Measurements from ENCODE around the gene FBXL19. TPM values are rescaled to one million over a fixed set of nuclear protein-coding genes. Genes with fewer than 3 reads are reported as not detected.
A peak's percentile ranks its signal among the peaks of the same experiment; 100 is the strongest.

Gene FBXL19
- total and polyA plus RNA-seq, 2 of the 13 experiments (the other 11 are each of a cell fraction or from before 2014, with no cell fraction given), result 6.0 to 13.7 TPM

DNA sequence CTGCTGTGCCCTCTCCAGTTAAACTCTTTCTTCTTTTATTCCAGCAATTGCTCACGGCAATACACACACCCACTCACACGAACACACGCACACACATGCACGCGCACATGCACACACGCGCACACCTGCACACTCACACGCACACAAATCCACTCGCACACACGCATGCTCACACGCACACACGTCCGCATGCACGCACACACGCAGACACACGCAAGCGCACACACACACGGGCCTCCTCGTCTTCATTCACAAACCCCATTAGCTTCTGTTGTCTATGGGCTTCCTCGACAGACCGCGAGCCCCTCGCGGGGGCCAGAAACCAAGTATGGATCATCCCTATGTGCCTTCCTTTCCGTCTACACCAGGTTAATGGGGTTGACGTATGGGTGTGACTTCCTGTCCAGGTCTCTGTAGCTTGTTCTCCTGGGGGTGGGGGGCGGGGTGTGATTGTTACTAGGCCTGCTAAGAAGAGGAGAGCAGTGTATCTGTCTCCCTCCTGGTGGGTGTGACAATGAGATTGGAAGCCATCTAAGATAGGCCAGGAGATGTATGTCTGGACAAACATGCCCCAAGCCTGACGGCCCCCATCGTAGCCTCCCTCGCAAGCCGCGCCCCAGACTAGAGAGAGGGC lies 27.6 kb upstream of the FBXL19 start (continued):
- TF ChIP-seq, protein P1, sequence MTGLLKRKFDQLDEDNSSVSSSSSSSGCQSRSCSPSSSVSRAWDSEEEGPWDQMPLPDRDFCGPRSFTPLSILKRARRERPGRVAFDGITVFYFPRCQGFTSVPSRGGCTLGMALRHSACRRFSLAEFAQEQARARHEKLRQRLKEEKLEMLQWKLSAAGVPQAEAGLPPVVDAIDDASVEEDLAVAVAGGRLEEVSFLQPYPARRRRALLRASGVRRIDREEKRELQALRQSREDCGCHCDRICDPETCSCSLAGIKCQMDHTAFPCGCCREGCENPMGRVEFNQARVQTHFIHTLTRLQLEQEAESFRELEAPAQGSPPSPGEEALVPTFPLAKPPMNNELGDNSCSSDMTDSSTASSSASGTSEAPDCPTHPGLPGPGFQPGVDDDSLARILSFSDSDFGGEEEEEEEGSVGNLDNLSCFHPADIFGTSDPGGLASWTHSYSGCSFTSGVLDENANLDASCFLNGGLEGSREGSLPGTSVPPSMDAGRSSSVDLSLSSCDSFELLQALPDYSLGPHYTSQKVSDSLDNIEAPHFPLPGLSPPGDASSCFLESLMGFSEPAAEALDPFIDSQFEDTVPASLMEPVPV (CRISPR knock-in tag; IDR thresholded peaks at IDR 0.05), result no peak
- TF ChIP-seq ZBTB38 (CRISPR knock-in tag; IDR thresholded peaks at IDR 0.05), result peak; percentile 90
- TF ChIP-seq ZNF607 (CRISPR knock-in tag; IDR thresholded peaks at IDR 0.05; ENCODE audit: borderline replicate concordance), result no peak
- 0 out of 2 replicates have a peak, but pooled peaks have one; percentile 8 for TF ChIP-seq KDM5B (CRISPR knock-in tag; IDR thresholded peaks at IDR 0.05; ENCODE audit: borderline replicate concordance)
- TF ChIP-seq RORA (CRISPR knock-in tag; IDR thresholded peaks at IDR 0.05), result no peak
- TF ChIP-seq ZNF180 (CRISPR knock-in tag; IDR thresholded peaks at IDR 0.05; ENCODE audit: borderline replicate concordance, low read depth), result no peak
- no peak for TF ChIP-seq KDM1A (CRISPR knock-in tag; IDR thresholded peaks at IDR 0.05)
- TF ChIP-seq, protein P2, sequence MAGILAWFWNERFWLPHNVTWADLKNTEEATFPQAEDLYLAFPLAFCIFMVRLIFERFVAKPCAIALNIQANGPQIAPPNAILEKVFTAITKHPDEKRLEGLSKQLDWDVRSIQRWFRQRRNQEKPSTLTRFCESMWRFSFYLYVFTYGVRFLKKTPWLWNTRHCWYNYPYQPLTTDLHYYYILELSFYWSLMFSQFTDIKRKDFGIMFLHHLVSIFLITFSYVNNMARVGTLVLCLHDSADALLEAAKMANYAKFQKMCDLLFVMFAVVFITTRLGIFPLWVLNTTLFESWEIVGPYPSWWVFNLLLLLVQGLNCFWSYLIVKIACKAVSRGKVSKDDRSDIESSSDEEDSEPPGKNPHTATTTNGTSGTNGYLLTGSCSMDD (CRISPR knock-in tag; IDR thresholded peaks at IDR 0.05), result no peak
- no peak for TF ChIP-seq ARNT (IDR thresholded peaks at IDR 0.05)
- TF ChIP-seq REL (CRISPR knock-in tag; conservative IDR thresholded peaks at IDR 0.05), result no peak
- no peak for TF ChIP-seq ZNF44 (CRISPR knock-in tag; IDR thresholded peaks at IDR 0.05)
- TF ChIP-seq FLYWCH1 (CRISPR knock-in tag; IDR thresholded peaks at IDR 0.05), result no peak
- no peak for TF ChIP-seq ZBTB42 (CRISPR knock-in tag; IDR thresholded peaks at IDR 0.05)
- TF ChIP-seq ATF7-NPFF (CRISPR knock-in tag; IDR thresholded peaks at IDR 0.05; ENCODE audit: low read depth), result no peak
- TF ChIP-seq ZNF552 (CRISPR knock-in tag; IDR thresholded peaks at IDR 0.05; ENCODE audit: borderline replicate concordance), result no peak
- 0 out of 2 replicates have a peak, but pooled peaks have one; percentile 1 for TF ChIP-seq ZNF274 (CRISPR knock-in tag; IDR thresholded peaks at IDR 0.05)
- TF ChIP-seq, protein P3, sequence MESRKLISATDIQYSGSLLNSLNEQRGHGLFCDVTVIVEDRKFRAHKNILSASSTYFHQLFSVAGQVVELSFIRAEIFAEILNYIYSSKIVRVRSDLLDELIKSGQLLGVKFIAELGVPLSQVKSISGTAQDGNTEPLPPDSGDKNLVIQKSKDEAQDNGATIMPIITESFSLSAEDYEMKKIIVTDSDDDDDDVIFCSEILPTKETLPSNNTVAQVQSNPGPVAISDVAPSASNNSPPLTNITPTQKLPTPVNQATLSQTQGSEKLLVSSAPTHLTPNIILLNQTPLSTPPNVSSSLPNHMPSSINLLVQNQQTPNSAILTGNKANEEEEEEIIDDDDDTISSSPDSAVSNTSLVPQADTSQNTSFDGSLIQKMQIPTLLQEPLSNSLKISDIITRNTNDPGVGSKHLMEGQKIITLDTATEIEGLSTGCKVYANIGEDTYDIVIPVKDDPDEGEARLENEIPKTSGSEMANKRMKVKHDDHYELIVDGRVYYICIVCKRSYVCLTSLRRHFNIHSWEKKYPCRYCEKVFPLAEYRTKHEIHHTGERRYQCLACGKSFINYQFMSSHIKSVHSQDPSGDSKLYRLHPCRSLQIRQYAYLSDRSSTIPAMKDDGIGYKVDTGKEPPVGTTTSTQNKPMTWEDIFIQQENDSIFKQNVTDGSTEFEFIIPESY (CRISPR knock-in tag; IDR thresholded peaks at IDR 0.05), result no peak
- peak; percentile 15; the same call in 1 of the 2 replicates for TF ChIP-seq SPEN (CRISPR knock-in tag; IDR thresholded peaks at IDR 0.05; ENCODE audit: low read depth)
- peak; percentile 38; the same call in 1 of the 2 replicates for TF ChIP-seq POGZ (CRISPR knock-in tag; IDR thresholded peaks at IDR 0.05)
- TF ChIP-seq, protein P4, sequence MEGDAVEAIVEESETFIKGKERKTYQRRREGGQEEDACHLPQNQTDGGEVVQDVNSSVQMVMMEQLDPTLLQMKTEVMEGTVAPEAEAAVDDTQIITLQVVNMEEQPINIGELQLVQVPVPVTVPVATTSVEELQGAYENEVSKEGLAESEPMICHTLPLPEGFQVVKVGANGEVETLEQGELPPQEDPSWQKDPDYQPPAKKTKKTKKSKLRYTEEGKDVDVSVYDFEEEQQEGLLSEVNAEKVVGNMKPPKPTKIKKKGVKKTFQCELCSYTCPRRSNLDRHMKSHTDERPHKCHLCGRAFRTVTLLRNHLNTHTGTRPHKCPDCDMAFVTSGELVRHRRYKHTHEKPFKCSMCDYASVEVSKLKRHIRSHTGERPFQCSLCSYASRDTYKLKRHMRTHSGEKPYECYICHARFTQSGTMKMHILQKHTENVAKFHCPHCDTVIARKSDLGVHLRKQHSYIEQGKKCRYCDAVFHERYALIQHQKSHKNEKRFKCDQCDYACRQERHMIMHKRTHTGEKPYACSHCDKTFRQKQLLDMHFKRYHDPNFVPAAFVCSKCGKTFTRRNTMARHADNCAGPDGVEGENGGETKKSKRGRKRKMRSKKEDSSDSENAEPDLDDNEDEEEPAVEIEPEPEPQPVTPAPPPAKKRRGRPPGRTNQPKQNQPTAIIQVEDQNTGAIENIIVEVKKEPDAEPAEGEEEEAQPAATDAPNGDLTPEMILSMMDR (CRISPR knock-in tag; IDR thresholded peaks at IDR 0.05), result no peak
- TF ChIP-seq, protein P5, sequence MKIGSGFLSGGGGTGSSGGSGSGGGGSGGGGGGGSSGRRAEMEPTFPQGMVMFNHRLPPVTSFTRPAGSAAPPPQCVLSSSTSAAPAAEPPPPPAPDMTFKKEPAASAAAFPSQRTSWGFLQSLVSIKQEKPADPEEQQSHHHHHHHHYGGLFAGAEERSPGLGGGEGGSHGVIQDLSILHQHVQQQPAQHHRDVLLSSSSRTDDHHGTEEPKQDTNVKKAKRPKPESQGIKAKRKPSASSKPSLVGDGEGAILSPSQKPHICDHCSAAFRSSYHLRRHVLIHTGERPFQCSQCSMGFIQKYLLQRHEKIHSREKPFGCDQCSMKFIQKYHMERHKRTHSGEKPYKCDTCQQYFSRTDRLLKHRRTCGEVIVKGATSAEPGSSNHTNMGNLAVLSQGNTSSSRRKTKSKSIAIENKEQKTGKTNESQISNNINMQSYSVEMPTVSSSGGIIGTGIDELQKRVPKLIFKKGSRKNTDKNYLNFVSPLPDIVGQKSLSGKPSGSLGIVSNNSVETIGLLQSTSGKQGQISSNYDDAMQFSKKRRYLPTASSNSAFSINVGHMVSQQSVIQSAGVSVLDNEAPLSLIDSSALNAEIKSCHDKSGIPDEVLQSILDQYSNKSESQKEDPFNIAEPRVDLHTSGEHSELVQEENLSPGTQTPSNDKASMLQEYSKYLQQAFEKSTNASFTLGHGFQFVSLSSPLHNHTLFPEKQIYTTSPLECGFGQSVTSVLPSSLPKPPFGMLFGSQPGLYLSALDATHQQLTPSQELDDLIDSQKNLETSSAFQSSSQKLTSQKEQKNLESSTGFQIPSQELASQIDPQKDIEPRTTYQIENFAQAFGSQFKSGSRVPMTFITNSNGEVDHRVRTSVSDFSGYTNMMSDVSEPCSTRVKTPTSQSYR (CRISPR knock-in tag; IDR thresholded peaks at IDR 0.05; ENCODE audit: borderline replicate concordance), result 0 out of 2 replicates have a peak, but pooled peaks have one; percentile 60

Data from HepG2 (cell line).